Right ventricle myocardium superior (tissue), 1 donor: ENCODE data around the gene LIFR. TPM values are rescaled to one million over a fixed set of nuclear protein-coding genes. Genes with fewer than 3 reads are reported as not detected.
"Not testable (repeated sequence)": the region's sequence is repeated elsewhere in the genome, so short reads cannot be mapped to it uniquely, and the experiment has no call there.

Source experiments
- ATAC-seq: fragments of 200-7000 bp; cut with Tn5 transposase; one replicate; pipeline ENCODE4 v1.9.1; 2020; ENCODE audit warnings: mild to moderate bottlenecking; ENCODE audit not compliant: poor library complexity
- DNase-seq: peaks from one replicate; pipeline ENCODE4 v3.0.0-alpha.2; 2020
- intact Hi-C: fragments of 100-400 bp; cut with DNase I; formaldehyde crosslinking; loops from one replicate; pipeline ENCODE4 v1.11.2; 2022
- long read RNA-seq: library from polyadenylated mRNA; unstranded; transcript quantifications from one replicate; pipeline ENCODE4 v2.0.0, GENCODE V29; 2021
- total RNA-seq: library from RNA; stranded (reverse); fragmentation: NEBNext Ultra II Directional; extraction: Animal tissue kit (Norgen Biotek cat#: 25700); gene quantifications from one replicate; pipeline ENCODE4 v1.2.1, GENCODE V29; 2021
- donor health status: DM: no; HTN: yes; CAD: no; lungs with severe emphysema.

The LIFR gene, protein sequence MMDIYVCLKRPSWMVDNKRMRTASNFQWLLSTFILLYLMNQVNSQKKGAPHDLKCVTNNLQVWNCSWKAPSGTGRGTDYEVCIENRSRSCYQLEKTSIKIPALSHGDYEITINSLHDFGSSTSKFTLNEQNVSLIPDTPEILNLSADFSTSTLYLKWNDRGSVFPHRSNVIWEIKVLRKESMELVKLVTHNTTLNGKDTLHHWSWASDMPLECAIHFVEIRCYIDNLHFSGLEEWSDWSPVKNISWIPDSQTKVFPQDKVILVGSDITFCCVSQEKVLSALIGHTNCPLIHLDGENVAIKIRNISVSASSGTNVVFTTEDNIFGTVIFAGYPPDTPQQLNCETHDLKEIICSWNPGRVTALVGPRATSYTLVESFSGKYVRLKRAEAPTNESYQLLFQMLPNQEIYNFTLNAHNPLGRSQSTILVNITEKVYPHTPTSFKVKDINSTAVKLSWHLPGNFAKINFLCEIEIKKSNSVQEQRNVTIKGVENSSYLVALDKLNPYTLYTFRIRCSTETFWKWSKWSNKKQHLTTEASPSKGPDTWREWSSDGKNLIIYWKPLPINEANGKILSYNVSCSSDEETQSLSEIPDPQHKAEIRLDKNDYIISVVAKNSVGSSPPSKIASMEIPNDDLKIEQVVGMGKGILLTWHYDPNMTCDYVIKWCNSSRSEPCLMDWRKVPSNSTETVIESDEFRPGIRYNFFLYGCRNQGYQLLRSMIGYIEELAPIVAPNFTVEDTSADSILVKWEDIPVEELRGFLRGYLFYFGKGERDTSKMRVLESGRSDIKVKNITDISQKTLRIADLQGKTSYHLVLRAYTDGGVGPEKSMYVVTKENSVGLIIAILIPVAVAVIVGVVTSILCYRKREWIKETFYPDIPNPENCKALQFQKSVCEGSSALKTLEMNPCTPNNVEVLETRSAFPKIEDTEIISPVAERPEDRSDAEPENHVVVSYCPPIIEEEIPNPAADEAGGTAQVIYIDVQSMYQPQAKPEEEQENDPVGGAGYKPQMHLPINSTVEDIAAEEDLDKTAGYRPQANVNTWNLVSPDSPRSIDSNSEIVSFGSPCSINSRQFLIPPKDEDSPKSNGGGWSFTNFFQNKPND
- 53.2 TPM for total RNA-seq
- long read RNA-seq, full-length matches to known transcripts: 5 of 16 reads
- long read RNA-seq, partial matches to known transcripts: 1 of 16 reads
- long read RNA-seq, other reads (novel, unspliced or antisense): 10 of 16 reads

GRCh38 chr5:38556599-38557307 lies at the start of gene LIFR:
Gene LIFR, minus strand, starts transcription at chr5:38556646. Its CDS starts 25,999 bp downstream, at chr5:38530647.
- intact Hi-C loops: loop anchor here (5.0 to 10.0 kb wide), 2 partner anchors 111 to 248 kb away; no protein-coding TSS in a partner anchor
- ATAC-seq (peak; percentile 90), DNase-seq (peak; percentile 91)

DNA sequence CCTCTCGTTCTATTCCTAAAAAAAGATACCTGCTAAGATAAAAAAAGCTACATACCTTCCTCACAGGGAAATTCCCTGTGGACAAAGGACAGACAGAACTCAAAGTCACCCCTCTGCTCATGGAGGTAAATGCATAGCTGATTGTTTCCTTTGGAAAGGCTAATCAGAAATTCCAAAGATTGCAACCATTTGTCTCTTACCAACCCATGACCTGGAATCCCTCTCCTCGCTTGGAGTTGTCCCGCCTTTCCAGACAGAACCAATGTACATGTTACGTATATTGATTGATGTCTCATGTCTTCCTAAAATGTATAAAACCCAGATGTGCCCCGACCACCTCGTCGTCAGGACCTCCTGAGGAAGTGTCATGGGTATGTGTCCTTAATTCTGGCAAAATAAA lies 49.2 kb upstream of the LIFR start:
- no peak for DNase-seq

DNA sequence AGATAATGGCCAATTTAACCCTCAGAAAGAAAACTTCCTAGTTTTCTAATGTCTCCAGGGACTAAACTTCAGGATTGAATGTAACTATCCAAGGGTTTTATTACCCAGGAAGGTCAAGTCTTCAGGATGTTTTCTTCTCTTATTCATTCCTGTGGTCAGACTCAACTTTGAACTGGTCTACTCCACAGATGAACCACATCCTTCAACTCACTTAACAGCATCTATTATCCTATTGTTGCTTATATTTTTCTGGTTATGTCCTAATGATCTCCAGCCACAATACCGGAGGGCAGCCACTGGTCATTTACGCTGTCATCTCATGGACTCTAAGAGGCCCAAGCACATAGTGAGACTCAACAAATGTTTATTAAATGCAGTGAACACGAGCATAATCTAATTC lies 47.2 kb upstream of the LIFR start:
- DNase-seq (no peak), ATAC-seq (no peak)
- intact Hi-C loops: no loop called here

More for the DNA sequence above, 49.2 kb upstream of the LIFR start:
- no peak for ATAC-seq
- intact Hi-C loops: loop anchor here (5.0 kb wide), 1 partner anchor 47 kb away; no protein-coding TSS in a partner anchor

GRCh38 chr5:38602641-38603040 lies 46.2 kb upstream of the LIFR start:
- ATAC-seq: no peak
- intact Hi-C loops: no loop called here
- DNase-seq: no peak

DNA sequence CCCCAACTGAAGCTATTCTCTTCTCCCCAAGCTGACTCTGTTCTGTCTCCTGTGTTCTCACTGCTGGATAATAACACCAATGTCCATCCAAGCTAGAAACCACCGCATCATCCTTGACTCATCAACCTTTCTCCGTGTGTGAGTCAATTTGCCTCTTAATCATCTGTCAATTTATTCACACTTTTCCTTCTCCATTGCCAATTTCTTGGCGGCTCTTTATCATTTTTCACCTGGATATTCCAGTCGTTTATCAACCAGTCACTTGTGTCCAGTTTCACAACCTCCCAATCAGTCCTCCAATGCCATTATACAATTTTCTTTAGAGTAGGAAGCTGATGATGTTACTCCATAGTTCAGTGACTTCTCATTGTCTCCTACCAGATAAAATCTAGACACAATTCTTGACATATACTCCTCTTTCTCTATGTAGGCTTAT lies 45.4 kb upstream of the LIFR start:
- intact Hi-C loops: no loop called here
- DNase-seq: no peak
- no peak for ATAC-seq

GRCh38 chr5:38601133-38601862 lies 44.9 kb upstream of the LIFR start:
- no peak for DNase-seq
- intact Hi-C loops: no loop called here
- ATAC-seq: peak; percentile 87

GRCh38 chr5:38600329-38601045 lies 44.0 kb upstream of the LIFR start:
- intact Hi-C loops: no loop called here

DNA sequence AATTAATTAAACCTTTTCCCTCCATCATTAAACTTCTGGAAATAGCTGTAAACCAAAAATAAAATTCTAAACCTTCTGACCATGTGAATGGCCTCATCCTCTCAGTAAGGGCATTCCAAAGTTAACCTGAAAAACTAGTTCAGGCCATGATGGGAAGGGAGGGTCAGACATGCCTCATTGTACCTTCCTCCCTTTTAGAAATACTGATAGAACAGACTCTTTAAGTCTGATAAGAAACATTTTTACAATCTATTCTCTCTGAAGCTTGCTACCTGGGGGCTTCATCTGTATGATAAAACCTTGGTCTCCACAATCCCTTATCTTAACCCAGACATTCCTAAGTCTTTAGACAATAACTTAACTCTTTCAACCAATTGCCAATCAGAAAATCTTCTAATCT lies 43.3 kb upstream of the LIFR start:
- DNase-seq, intact Hi-C loops, ATAC-seq: not testable (repeated sequence)

More at GRCh38 chr5:38600329-38601045, 44.0 kb upstream of the LIFR start:
- no peak for ATAC-seq
- no peak for DNase-seq

DNA sequence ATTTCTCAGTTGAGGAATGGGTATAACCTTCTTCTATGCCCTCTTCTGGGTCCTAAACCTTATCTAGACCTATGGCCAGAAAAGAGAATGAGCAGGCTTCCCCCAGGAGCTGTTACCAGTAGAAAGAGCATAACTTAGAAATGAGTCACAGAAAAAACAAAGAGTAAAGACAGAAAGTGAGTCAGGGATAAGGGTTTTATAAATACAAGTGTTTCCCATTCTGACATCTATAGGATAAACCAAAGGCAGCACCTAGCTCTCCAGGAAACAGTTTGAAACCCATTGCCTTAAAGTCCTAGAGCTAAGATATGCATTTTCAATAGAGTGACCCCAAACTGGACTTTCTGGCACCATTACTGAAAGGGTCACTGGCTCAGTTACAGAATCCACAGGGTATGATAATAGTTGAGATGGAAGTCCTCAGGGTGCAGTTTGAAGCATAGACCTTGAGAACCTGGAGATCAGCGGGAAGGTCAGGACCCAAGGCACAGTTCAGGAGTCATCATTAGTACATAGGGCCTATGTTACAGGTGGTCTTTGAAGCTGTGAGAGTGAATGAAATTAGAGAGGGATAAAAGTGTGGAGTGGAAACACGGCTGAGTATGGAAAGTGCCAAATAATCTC lies 42.7 kb upstream of the LIFR start:
- DNase-seq: no peak
- no peak for ATAC-seq
- intact Hi-C loops: no loop called here

GRCh38 chr5:38598296-38598993 lies 42.0 kb upstream of the LIFR start:
- intact Hi-C loops: no loop called here
- no peak for DNase-seq
- ATAC-seq: no peak

GRCh38 chr5:38596981-38597380 lies 40.5 kb upstream of the LIFR start:
- intact Hi-C loops: no loop called here
- ATAC-seq (no peak), DNase-seq (no peak)

DNA sequence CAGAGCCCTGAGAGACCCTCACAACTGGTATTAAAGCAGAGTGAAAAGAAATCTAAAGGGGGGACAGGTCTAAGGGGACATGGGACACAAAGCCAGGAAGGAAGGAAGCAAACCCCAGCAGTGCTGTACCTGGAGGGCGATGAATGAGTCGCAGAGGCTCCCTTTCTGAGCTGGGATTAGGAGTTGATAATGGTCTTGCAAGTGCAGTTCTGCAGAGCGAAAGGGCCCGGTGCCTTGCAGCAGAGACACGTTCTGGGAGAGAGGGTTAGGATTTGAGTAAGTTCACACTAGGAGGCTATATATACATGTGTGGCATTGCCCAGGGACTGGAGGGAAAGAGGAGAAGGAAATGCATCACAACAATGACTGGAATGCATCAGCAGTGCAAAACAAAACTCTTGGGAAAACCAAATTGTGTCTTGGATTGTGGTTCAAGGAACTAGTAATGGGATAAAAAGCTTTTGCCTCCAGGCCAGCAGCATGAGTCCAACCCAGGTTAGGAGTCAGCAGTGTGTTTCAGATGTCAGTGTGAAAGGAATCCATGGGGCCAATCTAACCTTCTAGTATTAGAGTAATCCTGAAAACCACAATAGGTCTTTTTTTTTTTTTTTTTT lies 38.8 kb upstream of the LIFR start:
- ATAC-seq: no peak
- intact Hi-C loops: no loop called here
- no peak for DNase-seq

DNA sequence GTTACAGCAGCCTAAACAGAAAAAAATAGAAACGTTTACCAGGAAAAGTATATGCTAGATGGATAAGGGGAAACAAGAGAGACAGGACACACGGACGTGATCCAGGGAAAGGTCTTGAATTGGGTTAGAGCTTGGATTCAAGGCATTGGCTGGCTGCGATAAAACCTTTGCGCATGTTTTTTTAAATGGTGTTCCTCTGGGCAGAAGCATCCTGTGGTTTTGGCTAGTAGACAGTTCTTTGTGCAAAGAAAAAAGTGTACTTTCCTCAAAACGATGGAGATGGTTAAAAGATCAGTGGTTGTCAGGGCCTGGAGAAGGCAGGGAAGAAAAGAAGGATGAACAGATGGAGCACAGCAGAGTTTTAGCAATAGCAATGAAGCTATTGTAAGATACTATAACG lies 37.5 kb upstream of the LIFR start:
- no peak for DNase-seq
- ATAC-seq: no peak
- intact Hi-C loops: no loop called here

DNA sequence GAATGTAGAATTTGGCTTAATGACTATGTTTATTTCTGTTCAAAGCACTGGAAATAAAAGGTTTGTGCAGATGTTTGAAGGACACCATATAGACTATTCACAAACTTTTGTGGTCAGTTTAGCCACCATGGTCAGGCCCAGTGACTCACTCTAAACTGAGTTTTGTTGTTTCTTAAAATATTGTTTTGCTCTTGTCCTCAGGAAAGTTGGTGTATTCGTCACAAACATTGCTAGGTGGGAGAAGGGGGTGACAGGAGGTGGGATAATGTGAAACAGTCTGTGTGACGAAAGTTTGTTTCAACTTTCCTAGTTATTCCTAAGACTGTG lies 35.0 kb upstream of the LIFR start:
- ATAC-seq: no peak
- intact Hi-C loops: no loop called here
- no peak for DNase-seq

- peak; percentile 63 for ATAC-seq
- intact Hi-C loops: no loop called here
Measured at GRCh38 chr5:38590838-38591522, 34.5 kb upstream of the LIFR start.

More at GRCh38 chr5:38590838-38591522, 34.5 kb upstream of the LIFR start:
- no peak for DNase-seq
